GM12878 (cell line): ENCODE results near the gene SHROOM3. TPM values are rescaled to one million over a fixed set of nuclear protein-coding genes. Genes with fewer than 3 reads are reported as not detected.

Experiments used
- ETV6 ChIP-seq, 2 experiments: fragments of 450-650 bp in 1 of 2; IDR thresholded peaks in 1 of 2; conservative IDR thresholded peaks in 1 of 2; 2 replicates each; pipeline ENCODE4 v1.6.1; 2014; ENCODE audit warnings: antibody characterized with exemption in 1 of 2, borderline replicate concordance in 1 of 2, low read depth in 1 of 2, mild to moderate bottlenecking in 1 of 2, moderate library complexity in 1 of 2
- HDAC6 ChIP-seq: fragments of 200-600 bp; sonication (generic); IDR thresholded peaks from one replicate; pipeline ENCODE4 v1.8.0; 2017; ENCODE audit warnings: antibody characterized with exemption; ENCODE audit not compliant: unreplicated experiment
- HDGF ChIP-seq: fragments of 450-650 bp; IDR thresholded peaks from 2 replicates; pipeline ENCODE4 v1.6.1; 2016; ENCODE audit warnings: antibody characterized with exemption
- KAT2A ChIP-seq: conservative IDR thresholded peaks from 2 replicates; pipeline ENCODE4 v1.6.1; 2011; ENCODE audit warnings: low read depth, low read length; ENCODE audit not compliant: control insufficient read depth
- PAX5 ChIP-seq: IDR thresholded peaks from 2 replicates; pipeline ENCODE4 v1.6.1; 2011; ENCODE audit warnings: low read depth, low read length, borderline replicate concordance
- PBX3 ChIP-seq: IDR thresholded peaks from 2 replicates; pipeline ENCODE4 v1.6.1; 2011; ENCODE audit warnings: mild to moderate bottlenecking, low read depth, low read length, moderate library complexity; ENCODE audit not compliant: insufficient replicate concordance
- RAD21 ChIP-seq: IDR thresholded peaks from 2 replicates; pipeline ENCODE4 v1.6.1; 2011; ENCODE audit warnings: mild to moderate bottlenecking, low read depth, low read length, moderate library complexity; ENCODE audit not compliant: insufficient read depth
- SIX5 ChIP-seq: IDR thresholded peaks from 2 replicates; pipeline ENCODE4 v1.6.1; 2011; ENCODE audit warnings: mild to moderate bottlenecking, low read depth, low read length, moderate library complexity; ENCODE audit not compliant: severe bottlenecking
- SMAD1 ChIP-seq: fragments of 450-650 bp; IDR thresholded peaks from 2 replicates; pipeline ENCODE4 v1.6.1; 2018; ENCODE audit warnings: mild to moderate bottlenecking, low read depth; ENCODE audit not compliant: partially characterized antibody
- TARDBP ChIP-seq: IDR thresholded peaks from 2 replicates; pipeline ENCODE4 v1.6.1; 2016; ENCODE audit warnings: borderline replicate concordance
- ZZZ3 ChIP-seq: IDR thresholded peaks from 2 replicates; pipeline ENCODE4 v1.6.1; 2011; ENCODE audit warnings: low read depth; ENCODE audit not compliant: control insufficient read depth, insufficient read length
- polyA plus RNA-seq, 11 experiments: library from polyadenylated mRNA; depleted of rRNA in 4 of 11; unstranded in 6 of 11; stranded (reverse) in 5 of 11; fragments of >200 nt; fragmentation: Nextera tagmentation in 4 of 11; fragmentation: Illumina TruSeq in 1 of 11; extraction: Ambion mirVana in 4 of 11; extraction: Trizol in 1 of 11; gene quantifications; 1 replicate in 1 of 11; 2 replicates in 10 of 11; pipeline versions ENCODE4 v1.2.1 to v1.2.3, GENCODE V29; 2011 to 2016; ENCODE audit warnings: inconsistent platforms in 2 of 11, missing spikeins in 2 of 11, low read depth in 1 of 11
- total RNA-seq, 4 experiments: library from RNA; depleted of rRNA in 3 of 4; stranded (reverse); fragments of >200 nt in 3 of 4; fragmentation: Illumina TruSeq in 1 of 4; extraction: Trizol in 1 of 4; gene quantifications; 2 replicates each; pipeline versions ENCODE4 v1.2.1 to v1.2.3, GENCODE V29; 2013 to 2021
- TF ChIP-seq, protein P1 (sequence below): fragments of 450-650 bp; IDR thresholded peaks from 2 replicates; pipeline ENCODE4 v1.6.1; 2016; ENCODE audit warnings: mild to moderate bottlenecking

SHROOM3 gene
- total and polyA plus RNA-seq, 10 of the 15 experiments (the other 5 are each of a cell fraction or from before 2014, with no cell fraction given), result under 0.01 to 0.29 (median 0.08) TPM; not detected in 1

- TF ChIP-seq ETV6 (conservative IDR thresholded peaks at IDR 0.05 in 1 of 2, IDR thresholded peaks at IDR 0.05 in 1 of 2; ENCODE audit: borderline replicate concordance in 1 of 2, low read depth in 1 of 2), result no peak
- no peak for TF ChIP-seq ZZZ3
- TF ChIP-seq SMAD1, result no peak
- no peak for TF ChIP-seq KAT2A
- no peak for TF ChIP-seq PBX3
- peak; percentile 73 for TF ChIP-seq RAD21
- no peak for TF ChIP-seq HDGF
- TF ChIP-seq HDAC6, result no peak
- TF ChIP-seq PAX5, result no peak
- no peak for TF ChIP-seq TARDBP
- TF ChIP-seq, protein P1, sequence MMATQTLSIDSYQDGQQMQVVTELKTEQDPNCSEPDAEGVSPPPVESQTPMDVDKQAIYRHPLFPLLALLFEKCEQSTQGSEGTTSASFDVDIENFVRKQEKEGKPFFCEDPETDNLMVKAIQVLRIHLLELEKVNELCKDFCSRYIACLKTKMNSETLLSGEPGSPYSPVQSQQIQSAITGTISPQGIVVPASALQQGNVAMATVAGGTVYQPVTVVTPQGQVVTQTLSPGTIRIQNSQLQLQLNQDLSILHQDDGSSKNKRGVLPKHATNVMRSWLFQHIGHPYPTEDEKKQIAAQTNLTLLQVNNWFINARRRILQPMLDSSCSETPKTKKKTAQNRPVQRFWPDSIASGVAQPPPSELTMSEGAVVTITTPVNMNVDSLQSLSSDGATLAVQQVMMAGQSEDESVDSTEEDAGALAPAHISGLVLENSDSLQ, result no peak
- TF ChIP-seq SIX5, result no peak
Measured at GRCh38 chr4:76504613-76505465, 69.8 kb downstream of the SHROOM3 start (continued).
